Upper lobe of left lung (tissue), 6 donors: ENCODE results near the gene ALDH3B1. TPM values are rescaled to one million over a fixed set of nuclear protein-coding genes. Genes with fewer than 3 reads are reported as not detected.
A peak's percentile ranks its signal among the peaks of the same experiment; 100 is the strongest.

Experiments
- ATAC-seq, 2 donors: fragments of 200-7000 bp; cut with Tn5 transposase; one replicate each; pipeline ENCODE4 v1.9.1; 2022; ENCODE audit warnings: mild to moderate bottlenecking in 2 of 2, moderate library complexity in 2 of 2; ENCODE audit not compliant: low FRiP score in 2 of 2
- DNase-seq, 2 donors: peaks; one replicate each; pipeline ENCODE4 v3.0.0-alpha.2; 2019 to 2020
- H3K27ac ChIP-seq, 4 donors: fragments of 200-600 bp; sonication (generic); one replicate each; pipeline ENCODE4 v1.5.1; 2016 to 2019
- H3K27me3 ChIP-seq, 4 donors: fragments of 200-600 bp; sonication (generic); one replicate each; pipeline ENCODE4 v1.5.1; 2017 to 2019
- H3K36me3 ChIP-seq, 4 donors: fragments of 200-600 bp; sonication (generic); one replicate each; pipeline ENCODE4 v1.5.1; 2016 to 2019
- H3K4me1 ChIP-seq, 4 donors: fragments of 200-600 bp; sonication (generic); one replicate each; pipeline ENCODE4 v1.5.1; 2018 to 2019
- H3K4me3 ChIP-seq, 4 donors: fragments of 200-600 bp; sonication (generic); one replicate each; pipeline ENCODE4 v1.5.1; 2017 to 2019; ENCODE audit warnings: mild to moderate bottlenecking in 2 of 4, moderate library complexity in 1 of 4
- H3K9me3 ChIP-seq, 4 donors: fragments of 200-600 bp; sonication (generic); one replicate each; pipeline ENCODE4 v1.5.1; 2018 to 2019
- EP300 ChIP-seq, 4 donors: sonication (generic); formaldehyde crosslinking; IDR thresholded peaks; one replicate each; pipeline ENCODE4 v1.5.1; 2017; ENCODE audit warnings: antibody characterized with exemption in 4 of 4, control low read depth in 2 of 4
- POLR2A ChIP-seq, 4 donors: fragments of 450-650 bp; IDR thresholded peaks; one replicate each; pipeline ENCODE4 v1.5.1; 2016 to 2017; ENCODE audit warnings: antibody characterized with exemption in 4 of 4, mild to moderate bottlenecking in 2 of 4
- POLR2AphosphoS5 ChIP-seq, 2 donors: sonication (generic); formaldehyde crosslinking; IDR thresholded peaks; one replicate each; pipeline ENCODE4 v1.5.1; 2017; ENCODE audit warnings: antibody characterized with exemption in 2 of 2
- WGBS, 2 donors: methylation state at CpG; one replicate each; pipeline ENCODE4 v1.1.5; 2017 to 2018; 5-methylcytosine and 5-hydroxymethylcytosine counted together
- total RNA-seq, 6 donors: library from RNA; depleted of rRNA in 4 of 6; stranded (reverse); fragments of >200 nt in 4 of 6; gene quantifications; one replicate each; pipeline versions ENCODE4 v1.1.0 to v1.2.1, GENCODE V29; 2016 to 2021
- TF ChIP-seq, protein P1 (sequence below), 6 experiments: fragments of 450-650 bp in 4 of 6; fragments of 200-600 bp in 2 of 6; sonication (generic) in 2 of 6; IDR thresholded peaks; one replicate each; pipeline ENCODE4 v1.5.1; 2016 to 2019; ENCODE audit warnings: antibody characterized with exemption in 6 of 6
- donor health status: DM: no; HTN: no; CAD: no; lungs with moderate emphysema.
- donor health status: DM: no; HTN: yes; CAD: no; lungs with severe emphysema.

Gene ALDH3B1
- total RNA-seq, 6 donors from 2014 or later = 107 to 229 (median 185) TPM

- Histone ChIP-seq H3K9me3 (no peaks in the 10 kb centered on the region), H3K27ac (peak overlapping the region in 3 of 4 donors; percentile 84 to 91 (median 87)), H3K27me3 (no peaks in the 10 kb centered on the region), H3K4me1 (peaks cover 23 to 48% (median 33%) of the 10 kb centered on the region in 4 donors), H3K4me3 (peak overlapping the region in 3 of 4 donors; percentile 71 to 96 (median 76)), H3K36me3 (no peaks in the 10 kb centered on the region)
- WGBS, 2 donors = 86% methylated on average over 8 to 14 of the region's 14 CpGs
- DNase-seq = no peak
- no peak for ATAC-seq
- no peak for TF ChIP-seq POLR2AphosphoS5 (IDR thresholded peaks at IDR 0.05)
- TF ChIP-seq, protein P1, sequence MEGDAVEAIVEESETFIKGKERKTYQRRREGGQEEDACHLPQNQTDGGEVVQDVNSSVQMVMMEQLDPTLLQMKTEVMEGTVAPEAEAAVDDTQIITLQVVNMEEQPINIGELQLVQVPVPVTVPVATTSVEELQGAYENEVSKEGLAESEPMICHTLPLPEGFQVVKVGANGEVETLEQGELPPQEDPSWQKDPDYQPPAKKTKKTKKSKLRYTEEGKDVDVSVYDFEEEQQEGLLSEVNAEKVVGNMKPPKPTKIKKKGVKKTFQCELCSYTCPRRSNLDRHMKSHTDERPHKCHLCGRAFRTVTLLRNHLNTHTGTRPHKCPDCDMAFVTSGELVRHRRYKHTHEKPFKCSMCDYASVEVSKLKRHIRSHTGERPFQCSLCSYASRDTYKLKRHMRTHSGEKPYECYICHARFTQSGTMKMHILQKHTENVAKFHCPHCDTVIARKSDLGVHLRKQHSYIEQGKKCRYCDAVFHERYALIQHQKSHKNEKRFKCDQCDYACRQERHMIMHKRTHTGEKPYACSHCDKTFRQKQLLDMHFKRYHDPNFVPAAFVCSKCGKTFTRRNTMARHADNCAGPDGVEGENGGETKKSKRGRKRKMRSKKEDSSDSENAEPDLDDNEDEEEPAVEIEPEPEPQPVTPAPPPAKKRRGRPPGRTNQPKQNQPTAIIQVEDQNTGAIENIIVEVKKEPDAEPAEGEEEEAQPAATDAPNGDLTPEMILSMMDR (IDR thresholded peaks at IDR 0.05) = no peak
- TF ChIP-seq EP300 (IDR thresholded peaks at IDR 0.05) = no peak
- no peak for TF ChIP-seq POLR2A (IDR thresholded peaks at IDR 0.05)
These were observed 5.4 kb upstream of the ALDH3B1 start for GRCh38 chr11:68004551-68005335.

- TF ChIP-seq EP300 (IDR thresholded peaks at IDR 0.05) (no peak), POLR2A (IDR thresholded peaks at IDR 0.05) (no peak), POLR2AphosphoS5 (IDR thresholded peaks at IDR 0.05) (no peak)
- TF ChIP-seq, protein P1 (IDR thresholded peaks at IDR 0.05) = no peak
- ATAC-seq = no peak
- Histone ChIP-seq H3K4me1 (peaks cover 26 to 67% (median 50%) of the 10 kb centered on the region in 4 donors), H3K27me3 (no peaks in the 10 kb centered on the region), H3K27ac (no peak overlapping the region), H3K36me3 (no peaks in the 10 kb centered on the region), H3K9me3 (no peaks in the 10 kb centered on the region), H3K4me3 (no peak overlapping the region)
- 90 to 95% methylated on average over 4 to 6 of the region's 7 CpGs for WGBS, 2 donors
- no peak for DNase-seq
These were observed 3.4 kb upstream of the ALDH3B1 start for GRCh38 chr11:68006606-68007166.

- Histone ChIP-seq H3K27me3 (no peaks in the 10 kb centered on the region), H3K4me1 (peaks cover 25 to 67% (median 54%) of the 10 kb centered on the region in 4 donors), H3K36me3 (no peaks in the 10 kb centered on the region), H3K9me3 (no peaks in the 10 kb centered on the region), H3K27ac (peak overlapping the region; percentile 89 to 99 (median 93)), H3K4me3 (no peak overlapping the region)
- ATAC-seq = no peak
- no peak for DNase-seq
- WGBS, 2 donors = 85 to 88% methylated on average over 13 to 16 of the region's 16 CpGs
- TF ChIP-seq POLR2A (IDR thresholded peaks at IDR 0.05) = no peak
- TF ChIP-seq EP300 (IDR thresholded peaks at IDR 0.05) = no peak
These were observed 2.4 kb upstream of the ALDH3B1 start for GRCh38 chr11:68007498-68008380.

DNA sequence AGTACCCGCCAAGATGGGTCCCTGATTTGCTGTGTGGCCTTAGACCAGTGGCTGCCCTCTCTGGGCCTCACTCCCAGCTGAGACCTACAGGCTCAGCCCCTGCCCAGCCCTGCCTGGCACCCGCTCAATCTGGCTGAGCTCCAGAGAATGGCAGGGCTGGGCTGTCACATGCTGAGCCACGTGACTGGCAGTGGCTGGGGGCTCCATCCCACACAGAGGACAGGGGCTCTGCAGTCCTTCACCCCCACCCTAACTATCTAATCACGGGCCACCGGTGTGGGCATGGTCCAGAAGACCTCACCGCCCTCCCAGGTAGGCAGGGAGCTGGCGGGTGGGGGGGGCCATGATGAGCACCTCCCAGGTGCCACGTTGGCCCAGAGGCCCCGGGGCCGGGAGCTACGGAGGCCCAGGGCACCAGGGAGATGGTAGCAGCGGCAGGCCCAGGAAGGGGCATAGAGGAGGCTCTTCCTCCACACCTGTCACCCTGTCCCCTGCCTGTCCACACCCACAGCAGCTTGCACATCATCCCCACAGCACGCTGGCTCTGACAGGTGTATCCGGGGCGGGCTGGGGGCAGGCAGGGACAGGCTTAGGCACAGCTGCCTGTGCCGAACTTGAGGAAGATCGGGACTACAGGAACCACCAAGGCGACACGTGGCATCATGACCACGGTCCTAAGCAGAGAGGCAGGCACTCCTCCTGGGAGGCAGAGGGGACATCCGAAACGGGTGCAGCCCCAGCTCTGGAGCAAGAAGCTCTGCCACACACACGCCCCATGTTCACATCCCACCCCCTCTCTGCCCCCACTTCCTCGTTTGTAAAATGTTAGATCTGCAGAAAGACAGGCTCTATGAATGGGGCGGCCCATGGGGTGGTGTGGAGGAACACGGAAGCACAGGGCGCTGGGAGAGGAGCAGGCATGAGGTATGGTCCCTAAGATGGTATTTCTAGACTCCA, 1.5 kb upstream of the ALDH3B1 start:
- no peaks in the 10 kb centered on the region for H3K27me3 ChIP-seq
- H3K4me3 ChIP-seq = peak overlapping the region in 1 of 4 donors; percentile 19
- DNase-seq = peak in 1 of 2 donors; percentile 65
- ATAC-seq = peak in 1 of 2 donors; percentile 4
- no peaks in the 10 kb centered on the region for H3K36me3 ChIP-seq
- peaks cover 28 to 67% (median 56%) of the 10 kb centered on the region in 4 donors for H3K4me1 ChIP-seq
- peak overlapping the region; percentile 89 to 99 (median 93) for H3K27ac ChIP-seq
- TF ChIP-seq EP300 (IDR thresholded peaks at IDR 0.05) (no peak), POLR2A (IDR thresholded peaks at IDR 0.05) (no peak), POLR2AphosphoS5 (IDR thresholded peaks at IDR 0.05) (no peak)
- TF ChIP-seq, protein P1 (IDR thresholded peaks at IDR 0.05) = no peak
- H3K9me3 ChIP-seq = no peaks in the 10 kb centered on the region
- WGBS, 2 donors = 70 to 72% methylated on average over 16 to 20 of the region's 27 CpGs
